ENCODE results near the gene HEATR5A.

Gene HEATR5A

DNA sequence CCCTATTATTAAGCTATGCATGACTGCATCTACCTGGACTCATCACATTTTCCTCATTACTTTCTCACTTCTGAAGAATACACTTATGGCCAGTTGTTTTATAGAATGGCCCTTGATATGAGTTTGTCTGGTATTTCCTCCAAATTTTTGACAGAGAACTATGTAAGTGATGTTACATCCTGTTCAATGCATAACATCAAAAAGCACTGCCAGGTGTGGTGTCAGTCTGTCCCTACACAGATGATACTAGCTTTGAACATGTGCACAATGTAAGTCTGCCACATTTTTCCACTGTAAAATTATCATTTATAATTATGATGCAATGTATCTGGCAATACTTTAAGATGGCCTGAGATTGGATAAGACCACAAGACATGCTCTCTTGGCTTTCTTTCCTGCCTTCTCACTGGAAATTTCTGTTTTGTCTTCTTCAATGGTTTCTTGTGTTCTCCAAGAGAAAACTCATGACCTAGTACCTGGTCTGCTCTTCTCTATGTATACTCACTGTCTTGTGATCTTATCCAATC lies 28.3 kb downstream of the HEATR5A start:
- ATAC-seq: no peak
- TF ChIP-seq ZNF8 (CRISPR knock-in tag; IDR thresholded peaks at IDR 0.05) (no peak), OSR1 (CRISPR knock-in tag; IDR thresholded peaks at IDR 0.05) (no peak), SNAI2 (CRISPR knock-in tag; IDR thresholded peaks at IDR 0.05) (no peak), ESRRG (CRISPR knock-in tag; IDR thresholded peaks at IDR 0.05) (no peak), GLIS3 (CRISPR knock-in tag; IDR thresholded peaks at IDR 0.05) (no peak), ZNF565 (CRISPR knock-in tag; conservative IDR thresholded peaks at IDR 0.05; ENCODE audit: low read depth) (no peak), PATZ1 (CRISPR knock-in tag; IDR thresholded peaks at IDR 0.05; ENCODE audit: borderline replicate concordance) (no peak), ZC3H10 (CRISPR knock-in tag; IDR thresholded peaks at IDR 0.05) (no peak), TCF4 (CRISPR knock-in tag; IDR thresholded peaks at IDR 0.05; ENCODE audit: borderline replicate concordance) (no peak), RARB (CRISPR knock-in tag; IDR thresholded peaks at IDR 0.05) (no peak), TOX (CRISPR knock-in tag; IDR thresholded peaks at IDR 0.05; ENCODE audit: borderline replicate concordance) (no peak), ZNF70 (CRISPR knock-in tag; IDR thresholded peaks at IDR 0.05) (no peak), BACH2 (CRISPR knock-in tag; IDR thresholded peaks at IDR 0.05; ENCODE audit: borderline replicate concordance) (no peak), ISL1 (CRISPR knock-in tag; IDR thresholded peaks at IDR 0.05) (no peak), ARNTL (CRISPR knock-in tag; IDR thresholded peaks at IDR 0.05; ENCODE audit: borderline replicate concordance, low read depth) (no peak), ZFP30 (CRISPR knock-in tag; IDR thresholded peaks at IDR 0.05) (no peak)
- TF ChIP-seq, protein P1, sequence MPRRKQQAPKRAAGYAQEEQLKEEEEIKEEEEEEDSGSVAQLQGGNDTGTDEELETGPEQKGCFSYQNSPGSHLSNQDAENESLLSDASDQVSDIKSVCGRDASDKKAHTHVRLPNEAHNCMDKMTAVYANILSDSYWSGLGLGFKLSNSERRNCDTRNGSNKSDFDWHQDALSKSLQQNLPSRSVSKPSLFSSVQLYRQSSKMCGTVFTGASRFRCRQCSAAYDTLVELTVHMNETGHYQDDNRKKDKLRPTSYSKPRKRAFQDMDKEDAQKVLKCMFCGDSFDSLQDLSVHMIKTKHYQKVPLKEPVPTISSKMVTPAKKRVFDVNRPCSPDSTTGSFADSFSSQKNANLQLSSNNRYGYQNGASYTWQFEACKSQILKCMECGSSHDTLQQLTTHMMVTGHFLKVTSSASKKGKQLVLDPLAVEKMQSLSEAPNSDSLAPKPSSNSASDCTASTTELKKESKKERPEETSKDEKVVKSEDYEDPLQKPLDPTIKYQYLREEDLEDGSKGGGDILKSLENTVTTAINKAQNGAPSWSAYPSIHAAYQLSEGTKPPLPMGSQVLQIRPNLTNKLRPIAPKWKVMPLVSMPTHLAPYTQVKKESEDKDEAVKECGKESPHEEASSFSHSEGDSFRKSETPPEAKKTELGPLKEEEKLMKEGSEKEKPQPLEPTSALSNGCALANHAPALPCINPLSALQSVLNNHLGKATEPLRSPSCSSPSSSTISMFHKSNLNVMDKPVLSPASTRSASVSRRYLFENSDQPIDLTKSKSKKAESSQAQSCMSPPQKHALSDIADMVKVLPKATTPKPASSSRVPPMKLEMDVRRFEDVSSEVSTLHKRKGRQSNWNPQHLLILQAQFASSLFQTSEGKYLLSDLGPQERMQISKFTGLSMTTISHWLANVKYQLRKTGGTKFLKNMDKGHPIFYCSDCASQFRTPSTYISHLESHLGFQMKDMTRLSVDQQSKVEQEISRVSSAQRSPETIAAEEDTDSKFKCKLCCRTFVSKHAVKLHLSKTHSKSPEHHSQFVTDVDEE (CRISPR knock-in tag; IDR thresholded peaks at IDR 0.05): no peak
- TF ChIP-seq, protein P2, sequence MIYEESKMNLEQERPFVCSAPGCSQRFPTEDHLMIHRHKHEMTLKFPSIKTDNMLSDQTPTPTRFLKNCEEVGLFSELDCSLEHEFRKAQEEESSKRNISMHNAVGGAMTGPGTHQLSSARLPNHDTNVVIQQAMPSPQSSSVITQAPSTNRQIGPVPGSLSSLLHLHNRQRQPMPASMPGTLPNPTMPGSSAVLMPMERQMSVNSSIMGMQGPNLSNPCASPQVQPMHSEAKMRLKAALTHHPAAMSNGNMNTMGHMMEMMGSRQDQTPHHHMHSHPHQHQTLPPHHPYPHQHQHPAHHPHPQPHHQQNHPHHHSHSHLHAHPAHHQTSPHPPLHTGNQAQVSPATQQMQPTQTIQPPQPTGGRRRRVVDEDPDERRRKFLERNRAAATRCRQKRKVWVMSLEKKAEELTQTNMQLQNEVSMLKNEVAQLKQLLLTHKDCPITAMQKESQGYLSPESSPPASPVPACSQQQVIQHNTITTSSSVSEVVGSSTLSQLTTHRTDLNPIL (CRISPR knock-in tag; IDR thresholded peaks at IDR 0.05; ENCODE audit: low read depth): no peak
- TF ChIP-seq, protein P3, sequence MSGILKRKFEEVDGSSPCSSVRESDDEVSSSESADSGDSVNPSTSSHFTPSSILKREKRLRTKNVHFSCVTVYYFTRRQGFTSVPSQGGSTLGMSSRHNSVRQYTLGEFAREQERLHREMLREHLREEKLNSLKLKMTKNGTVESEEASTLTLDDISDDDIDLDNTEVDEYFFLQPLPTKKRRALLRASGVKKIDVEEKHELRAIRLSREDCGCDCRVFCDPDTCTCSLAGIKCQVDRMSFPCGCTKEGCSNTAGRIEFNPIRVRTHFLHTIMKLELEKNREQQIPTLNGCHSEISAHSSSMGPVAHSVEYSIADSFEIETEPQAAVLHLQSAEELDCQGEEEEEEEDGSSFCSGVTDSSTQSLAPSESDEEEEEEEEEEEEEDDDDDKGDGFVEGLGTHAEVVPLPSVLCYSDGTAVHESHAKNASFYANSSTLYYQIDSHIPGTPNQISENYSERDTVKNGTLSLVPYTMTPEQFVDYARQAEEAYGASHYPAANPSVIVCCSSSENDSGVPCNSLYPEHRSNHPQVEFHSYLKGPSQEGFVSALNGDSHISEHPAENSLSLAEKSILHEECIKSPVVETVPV (CRISPR knock-in tag; IDR thresholded peaks at IDR 0.05): no peak
- TF ChIP-seq, protein P4, sequence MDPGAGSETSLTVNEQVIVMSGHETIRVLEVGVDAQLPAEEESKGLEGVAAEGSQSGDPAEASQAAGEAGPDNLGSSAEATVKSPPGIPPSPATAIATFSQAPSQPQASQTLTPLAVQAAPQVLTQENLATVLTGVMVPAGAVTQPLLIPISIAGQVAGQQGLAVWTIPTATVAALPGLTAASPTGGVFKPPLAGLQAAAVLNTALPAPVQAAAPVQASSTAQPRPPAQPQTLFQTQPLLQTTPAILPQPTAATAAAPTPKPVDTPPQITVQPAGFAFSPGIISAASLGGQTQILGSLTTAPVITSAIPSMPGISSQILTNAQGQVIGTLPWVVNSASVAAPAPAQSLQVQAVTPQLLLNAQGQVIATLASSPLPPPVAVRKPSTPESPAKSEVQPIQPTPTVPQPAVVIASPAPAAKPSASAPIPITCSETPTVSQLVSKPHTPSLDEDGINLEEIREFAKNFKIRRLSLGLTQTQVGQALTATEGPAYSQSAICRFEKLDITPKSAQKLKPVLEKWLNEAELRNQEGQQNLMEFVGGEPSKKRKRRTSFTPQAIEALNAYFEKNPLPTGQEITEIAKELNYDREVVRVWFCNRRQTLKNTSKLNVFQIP (CRISPR knock-in tag; IDR thresholded peaks at IDR 0.05; ENCODE audit: borderline replicate concordance, low read depth): no peak

GRCh38 chr14:31391473-31391872 lies 28.9 kb downstream of the HEATR5A start:
- no peak for ATAC-seq
- TF ChIP-seq, protein P2 (CRISPR knock-in tag; IDR thresholded peaks at IDR 0.05; ENCODE audit: low read depth): no peak
- TF ChIP-seq ARNTL (CRISPR knock-in tag; IDR thresholded peaks at IDR 0.05; ENCODE audit: borderline replicate concordance, low read depth) (no peak), BACH2 (CRISPR knock-in tag; IDR thresholded peaks at IDR 0.05; ENCODE audit: borderline replicate concordance) (no peak)

Measured in SK-N-SH treated with all-trans-retinoic acid at 6 μM for 48 hours (cell line).